ENCODE data around the gene AZI2.

AZI2 gene, protein sequence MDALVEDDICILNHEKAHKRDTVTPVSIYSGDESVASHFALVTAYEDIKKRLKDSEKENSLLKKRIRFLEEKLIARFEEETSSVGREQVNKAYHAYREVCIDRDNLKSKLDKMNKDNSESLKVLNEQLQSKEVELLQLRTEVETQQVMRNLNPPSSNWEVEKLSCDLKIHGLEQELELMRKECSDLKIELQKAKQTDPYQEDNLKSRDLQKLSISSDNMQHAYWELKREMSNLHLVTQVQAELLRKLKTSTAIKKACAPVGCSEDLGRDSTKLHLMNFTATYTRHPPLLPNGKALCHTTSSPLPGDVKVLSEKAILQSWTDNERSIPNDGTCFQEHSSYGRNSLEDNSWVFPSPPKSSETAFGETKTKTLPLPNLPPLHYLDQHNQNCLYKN

DNA sequence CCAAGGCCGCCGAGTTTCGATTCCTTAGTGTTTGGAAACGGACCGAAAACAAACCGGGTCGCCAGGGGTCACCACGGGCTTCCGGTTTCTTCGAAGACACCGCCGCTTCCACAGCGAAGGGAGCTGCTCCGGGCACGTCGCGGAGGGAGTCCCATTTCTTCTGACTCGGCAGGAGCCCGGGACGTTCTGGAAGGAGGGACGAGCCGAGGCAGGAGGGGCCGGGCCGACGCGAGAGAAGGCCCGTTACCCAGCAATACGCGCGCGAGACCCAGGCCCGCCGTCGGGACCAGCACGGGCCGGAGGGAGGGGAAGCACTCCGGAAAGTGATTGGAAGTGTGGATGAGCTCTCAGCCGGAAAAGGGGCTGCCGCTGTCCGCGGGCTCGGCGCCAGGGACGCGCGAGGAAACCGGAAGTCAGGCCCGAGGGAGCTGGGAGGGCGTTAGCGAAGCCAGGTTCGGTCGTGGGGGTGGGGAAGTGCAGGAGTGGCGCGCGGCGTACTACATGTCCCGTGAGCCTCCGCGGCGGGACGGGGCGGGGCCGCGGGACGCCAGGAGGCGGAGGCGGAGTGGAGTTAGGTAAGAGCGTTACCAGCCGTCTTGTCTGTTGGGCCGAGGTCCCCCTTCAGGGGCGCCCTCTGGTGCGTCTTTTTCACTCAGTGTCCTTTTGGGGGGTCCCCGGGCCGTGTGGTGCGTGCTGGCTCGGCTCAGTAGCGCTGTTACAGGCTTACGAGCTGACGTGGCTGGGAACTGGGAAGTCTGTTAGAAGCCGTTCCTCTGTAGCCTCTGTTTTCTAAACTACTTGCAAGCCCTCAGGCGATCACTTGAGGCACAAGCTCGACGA lies at the start of gene AZI2, which contains the start of gene ZCWPW2:
AZI2 (minus strand) TSS at position 196 of the 840 bp plus-strand sequence. CDS start 8,207 bp downstream, outside the sequence.
ZCWPW2 (plus strand) TSS at position 93 of the 840 bp plus-strand sequence. CDS start 64,348 bp downstream, outside the sequence.
- H3K27ac ChIP-seq, result peak within 1 kb of the TSS; percentile 93
- TF ChIP-seq ZFX (IDR thresholded peaks at IDR 0.05; ENCODE audit: borderline replicate concordance), result no peak
- TF ChIP-seq, protein P1, sequence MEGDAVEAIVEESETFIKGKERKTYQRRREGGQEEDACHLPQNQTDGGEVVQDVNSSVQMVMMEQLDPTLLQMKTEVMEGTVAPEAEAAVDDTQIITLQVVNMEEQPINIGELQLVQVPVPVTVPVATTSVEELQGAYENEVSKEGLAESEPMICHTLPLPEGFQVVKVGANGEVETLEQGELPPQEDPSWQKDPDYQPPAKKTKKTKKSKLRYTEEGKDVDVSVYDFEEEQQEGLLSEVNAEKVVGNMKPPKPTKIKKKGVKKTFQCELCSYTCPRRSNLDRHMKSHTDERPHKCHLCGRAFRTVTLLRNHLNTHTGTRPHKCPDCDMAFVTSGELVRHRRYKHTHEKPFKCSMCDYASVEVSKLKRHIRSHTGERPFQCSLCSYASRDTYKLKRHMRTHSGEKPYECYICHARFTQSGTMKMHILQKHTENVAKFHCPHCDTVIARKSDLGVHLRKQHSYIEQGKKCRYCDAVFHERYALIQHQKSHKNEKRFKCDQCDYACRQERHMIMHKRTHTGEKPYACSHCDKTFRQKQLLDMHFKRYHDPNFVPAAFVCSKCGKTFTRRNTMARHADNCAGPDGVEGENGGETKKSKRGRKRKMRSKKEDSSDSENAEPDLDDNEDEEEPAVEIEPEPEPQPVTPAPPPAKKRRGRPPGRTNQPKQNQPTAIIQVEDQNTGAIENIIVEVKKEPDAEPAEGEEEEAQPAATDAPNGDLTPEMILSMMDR (IDR thresholded peaks at IDR 0.05), result no peak

DNA sequence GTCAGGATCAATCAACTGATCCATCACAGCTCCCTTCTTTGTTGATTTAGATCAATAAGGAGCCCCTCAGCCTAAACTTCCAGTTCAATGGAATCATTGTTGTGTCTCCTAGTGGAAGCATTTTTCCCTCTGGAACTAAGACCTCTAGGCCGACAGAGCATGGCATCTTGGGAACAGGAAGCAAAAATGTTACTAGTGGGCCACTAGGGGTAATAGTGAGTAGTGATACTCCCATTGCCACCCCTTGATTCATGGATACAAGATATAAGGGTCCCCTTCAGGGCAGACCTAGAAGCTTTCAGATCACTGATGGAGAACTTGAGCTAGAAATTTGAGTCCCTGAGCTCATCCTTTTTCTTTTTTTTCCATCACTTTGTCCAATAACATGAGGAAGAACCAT lies 40.4 kb upstream of the AZI2 start:
- no peak for TF ChIP-seq ZFX (IDR thresholded peaks at IDR 0.05; ENCODE audit: borderline replicate concordance)
- TF ChIP-seq, protein P1 (IDR thresholded peaks at IDR 0.05), result no peak
- H3K27ac ChIP-seq, result no peak overlapping the region

DNA sequence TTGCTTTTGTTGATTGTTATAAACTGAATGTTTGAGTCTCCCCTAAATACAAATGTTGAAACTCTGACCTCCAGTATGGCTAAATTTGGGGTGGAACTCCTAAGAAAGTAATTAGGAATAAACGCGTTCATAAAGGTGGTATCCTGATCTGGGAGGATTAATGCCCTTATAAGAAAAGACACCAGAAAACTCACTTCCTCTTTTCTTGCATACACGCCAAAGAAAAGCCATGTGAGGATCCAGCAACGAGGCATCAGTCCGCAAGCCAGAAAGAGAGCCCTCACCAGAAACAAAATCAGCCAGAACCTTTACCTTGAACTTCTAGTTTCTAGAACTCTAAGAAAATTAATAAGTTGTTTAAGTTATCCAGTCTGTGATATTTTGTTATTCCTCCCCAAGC lies 37.4 kb upstream of the AZI2 start:
- TF ChIP-seq, protein P1 (IDR thresholded peaks at IDR 0.05), result no peak
- TF ChIP-seq ZFX (IDR thresholded peaks at IDR 0.05; ENCODE audit: borderline replicate concordance), result no peak
- H3K27ac ChIP-seq, result no peak overlapping the region

DNA sequence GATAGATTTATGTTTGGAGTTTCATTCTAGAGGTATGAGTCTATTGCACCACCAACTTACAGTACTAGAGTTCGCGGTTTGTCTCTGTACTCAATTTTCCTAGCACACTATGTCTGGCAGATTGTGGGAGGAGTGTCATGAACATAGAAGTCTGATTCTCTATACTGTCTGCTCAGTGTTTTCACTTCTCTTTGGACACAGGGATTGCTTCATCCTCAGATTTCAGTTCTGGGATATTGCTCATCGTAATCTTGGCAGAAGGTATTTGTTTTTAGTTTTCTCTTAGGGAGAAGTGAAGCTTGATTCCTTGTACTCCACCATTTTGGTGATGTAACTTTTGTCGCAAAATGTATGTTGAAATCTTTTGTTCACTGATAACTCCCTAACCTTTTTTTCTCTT lies 27.8 kb upstream of the AZI2 start:
- H3K27ac ChIP-seq, result no peak overlapping the region
- TF ChIP-seq ZFX (IDR thresholded peaks at IDR 0.05; ENCODE audit: borderline replicate concordance), result no peak
- TF ChIP-seq, protein P1 (IDR thresholded peaks at IDR 0.05), result no peak

DNA sequence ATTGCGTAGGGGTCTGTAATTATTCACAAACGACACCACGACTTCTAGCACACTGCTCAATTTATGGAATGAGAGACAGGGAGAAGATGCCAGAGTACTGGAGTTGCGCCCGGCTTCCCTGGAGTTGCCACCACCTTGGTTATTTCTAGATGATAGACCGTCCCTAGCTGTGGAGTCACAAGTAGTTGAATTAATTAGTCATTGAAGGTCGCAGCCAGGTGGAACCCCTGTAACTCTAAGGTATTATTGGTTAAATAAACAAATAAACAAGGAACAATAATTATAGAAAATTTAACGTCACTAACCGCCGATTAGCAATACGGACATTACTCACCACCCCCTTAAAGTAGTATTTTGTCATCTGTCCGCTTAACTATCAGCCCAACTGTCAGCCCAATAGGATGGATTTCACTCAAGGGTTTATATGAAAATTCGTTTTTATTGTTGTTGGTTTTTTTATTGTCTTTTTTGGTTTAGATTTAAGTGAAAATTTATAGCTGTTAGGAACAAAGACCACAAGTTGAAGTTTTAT lies 911 bp upstream of the AZI2 start:
- peak overlapping the region; percentile 93 for H3K27ac ChIP-seq
- no peak for TF ChIP-seq ZFX (IDR thresholded peaks at IDR 0.05; ENCODE audit: borderline replicate concordance)
- TF ChIP-seq, protein P1 (IDR thresholded peaks at IDR 0.05), result no peak

DNA sequence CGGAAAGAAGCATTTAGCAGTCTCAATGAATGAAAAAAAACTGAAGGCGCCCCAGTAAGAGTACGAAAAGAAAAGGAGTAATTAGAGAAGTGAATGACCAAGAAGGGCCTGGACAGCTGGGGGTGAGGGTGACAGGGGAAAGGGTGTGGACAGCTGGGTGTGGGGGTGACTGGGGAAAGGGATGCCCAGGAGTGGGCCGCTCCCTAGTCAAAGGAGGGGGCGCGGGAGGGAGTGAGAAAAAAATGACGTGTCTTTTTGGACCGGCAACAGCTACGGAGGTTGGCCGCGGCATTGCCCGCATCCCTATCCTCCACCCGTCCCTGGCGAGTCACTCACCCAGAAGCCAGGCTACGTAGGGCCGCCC lies 377 bp downstream of the AZI2 start:
- peak overlapping the region; percentile 93 for H3K27ac ChIP-seq
- no peak for TF ChIP-seq ZFX (IDR thresholded peaks at IDR 0.05; ENCODE audit: borderline replicate concordance)
- TF ChIP-seq, protein P1 (IDR thresholded peaks at IDR 0.05), result no peak

Data from 22Rv1 (cell line).